Ishikawa (cell line): ENCODE data around the gene CMTM3.
A peak's percentile ranks its signal among the peaks of the same experiment; 100 is the strongest.

ENCODE experiments used
- CEBPB ChIP-seq: IDR thresholded peaks from 2 replicates; pipeline ENCODE4 v1.6.1; 2012
- CREB1 ChIP-seq: IDR thresholded peaks from 2 replicates; pipeline ENCODE4 v1.6.1; 2012; ENCODE audit warnings: low read depth
- EGR1 ChIP-seq: IDR thresholded peaks from 2 replicates; pipeline ENCODE4 v1.6.1; 2012
- EP300 ChIP-seq: IDR thresholded peaks from 2 replicates; pipeline ENCODE4 v1.6.1; 2012; ENCODE audit warnings: borderline replicate concordance
- FOXM1 ChIP-seq: IDR thresholded peaks from 2 replicates; pipeline ENCODE4 v1.6.1; 2012; ENCODE audit warnings: low read depth, borderline replicate concordance
- MAX ChIP-seq: IDR thresholded peaks from 2 replicates; pipeline ENCODE4 v1.6.1; 2012
- NFIC ChIP-seq: IDR thresholded peaks from 2 replicates; pipeline ENCODE4 v1.6.1; 2012
- RAD21 ChIP-seq: IDR thresholded peaks from 2 replicates; pipeline ENCODE4 v1.6.1; 2012; ENCODE audit warnings: low read depth
- REST ChIP-seq: IDR thresholded peaks from 2 replicates; pipeline ENCODE4 v1.6.1; 2012; ENCODE audit warnings: low read depth, mild to moderate bottlenecking
- TAF1 ChIP-seq: IDR thresholded peaks from 2 replicates; pipeline ENCODE4 v1.6.1; 2012; ENCODE audit warnings: low read depth, mild to moderate bottlenecking
- TCF12 ChIP-seq: IDR thresholded peaks from 2 replicates; pipeline ENCODE4 v1.6.1; 2012; ENCODE audit warnings: low read depth
- TEAD4 ChIP-seq: IDR thresholded peaks from 2 replicates; pipeline ENCODE4 v1.6.1; 2012
- USF1 ChIP-seq: IDR thresholded peaks from 2 replicates; pipeline ENCODE4 v1.6.1; 2012
- YY1 ChIP-seq: IDR thresholded peaks from 2 replicates; pipeline ENCODE4 v1.6.1; 2012; ENCODE audit warnings: low read depth
- ZBTB7A ChIP-seq: IDR thresholded peaks from 2 replicates; pipeline ENCODE4 v1.6.1; 2012; ENCODE audit warnings: low read depth

CMTM3 gene

GRCh38 chr16:66609139-66609510 lies 4.6 kb downstream of the CMTM3 start:
- no peak for TF ChIP-seq EGR1
- TF ChIP-seq USF1: no peak
- no peak for TF ChIP-seq TAF1
- TF ChIP-seq TCF12: 0 out of 2 replicates have a peak, but pooled peaks have one; percentile 3
- no peak for TF ChIP-seq ZBTB7A
- TF ChIP-seq REST: no peak

- TF ChIP-seq TCF12 (no peak), USF1 (no peak), EGR1 (no peak), CEBPB (no peak), RAD21 (no peak), YY1 (no peak), MAX (no peak), NFIC (no peak), CREB1 (no peak), FOXM1 (no peak), REST (no peak), TEAD4 (no peak), ZBTB7A (no peak), TAF1 (no peak), EP300 (no peak)
Observed at GRCh38 chr16:66610111-66610820, 5.8 kb downstream of the CMTM3 start.

- TF ChIP-seq CREB1: no peak
- no peak for TF ChIP-seq MAX
Observed at GRCh38 chr16:66612422-66612821, 7.9 kb downstream of the CMTM3 start.

GRCh38 chr16:66614161-66614802 lies 9.8 kb downstream of the CMTM3 start:
- TF ChIP-seq NFIC: no peak

GRCh38 chr16:66616169-66616568 lies 11.7 kb downstream of the CMTM3 start:
- TF ChIP-seq REST (no peak), CREB1 (no peak), FOXM1 (no peak), MAX (no peak), TEAD4 (no peak), TCF12 (no peak), RAD21 (no peak), TAF1 (no peak), ZBTB7A (no peak)
